Ishikawa (cell line): ENCODE results near the gene CABP4.

Experiments
- CEBPB ChIP-seq: IDR thresholded peaks from 2 replicates; pipeline ENCODE4 v1.6.1; 2012
- CREB1 ChIP-seq: IDR thresholded peaks from 2 replicates; pipeline ENCODE4 v1.6.1; 2012; ENCODE audit warnings: low read depth
- EP300 ChIP-seq: IDR thresholded peaks from 2 replicates; pipeline ENCODE4 v1.6.1; 2012; ENCODE audit warnings: borderline replicate concordance
- NFIC ChIP-seq: IDR thresholded peaks from 2 replicates; pipeline ENCODE4 v1.6.1; 2012
- RAD21 ChIP-seq: IDR thresholded peaks from 2 replicates; pipeline ENCODE4 v1.6.1; 2012; ENCODE audit warnings: low read depth
- TAF1 ChIP-seq: IDR thresholded peaks from 2 replicates; pipeline ENCODE4 v1.6.1; 2012; ENCODE audit warnings: low read depth, mild to moderate bottlenecking
- TCF12 ChIP-seq: IDR thresholded peaks from 2 replicates; pipeline ENCODE4 v1.6.1; 2012; ENCODE audit warnings: low read depth
- TEAD4 ChIP-seq: IDR thresholded peaks from 2 replicates; pipeline ENCODE4 v1.6.1; 2012
- YY1 ChIP-seq: IDR thresholded peaks from 2 replicates; pipeline ENCODE4 v1.6.1; 2012; ENCODE audit warnings: low read depth
- TF ChIP-seq, protein P1 (sequence below): IDR thresholded peaks from 2 replicates; pipeline ENCODE4 v1.6.1; 2012
- TF ChIP-seq, protein P2 (sequence below): IDR thresholded peaks from 2 replicates; pipeline ENCODE4 v1.6.1; 2012
- TF ChIP-seq, protein P3 (sequence below): IDR thresholded peaks from 2 replicates; pipeline ENCODE4 v1.6.1; 2012; ENCODE audit warnings: low read depth, mild to moderate bottlenecking

DNA sequence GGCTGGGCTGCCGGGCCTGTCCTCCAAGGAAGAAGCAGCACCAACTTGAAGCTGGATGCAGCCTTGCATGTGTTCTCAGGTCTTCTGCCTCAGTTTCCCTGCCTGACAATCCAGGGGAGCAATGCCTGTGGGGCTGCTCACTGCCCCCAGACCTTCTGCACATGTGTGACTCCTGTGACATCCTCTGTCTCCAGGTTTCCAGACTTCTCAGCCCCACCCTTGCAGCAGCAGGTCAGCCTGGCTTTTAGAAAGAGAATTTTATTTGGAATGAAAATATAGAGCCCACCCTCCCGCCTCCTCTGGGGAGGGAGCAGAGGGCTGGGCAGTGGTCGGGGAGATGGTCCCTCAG lies 17.4 kb upstream of the CABP4 start:
- no peak for TF ChIP-seq CREB1
- TF ChIP-seq, protein P1, sequence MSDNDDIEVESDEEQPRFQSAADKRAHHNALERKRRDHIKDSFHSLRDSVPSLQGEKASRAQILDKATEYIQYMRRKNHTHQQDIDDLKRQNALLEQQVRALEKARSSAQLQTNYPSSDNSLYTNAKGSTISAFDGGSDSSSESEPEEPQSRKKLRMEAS: no peak
- no peak for TF ChIP-seq EP300
- no peak for TF ChIP-seq RAD21
- TF ChIP-seq, protein P2, sequence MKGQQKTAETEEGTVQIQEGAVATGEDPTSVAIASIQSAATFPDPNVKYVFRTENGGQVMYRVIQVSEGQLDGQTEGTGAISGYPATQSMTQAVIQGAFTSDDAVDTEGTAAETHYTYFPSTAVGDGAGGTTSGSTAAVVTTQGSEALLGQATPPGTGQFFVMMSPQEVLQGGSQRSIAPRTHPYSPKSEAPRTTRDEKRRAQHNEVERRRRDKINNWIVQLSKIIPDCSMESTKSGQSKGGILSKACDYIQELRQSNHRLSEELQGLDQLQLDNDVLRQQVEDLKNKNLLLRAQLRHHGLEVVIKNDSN: no peak
- TF ChIP-seq TCF12: no peak
- TF ChIP-seq CEBPB: no peak
- TF ChIP-seq, protein P3, sequence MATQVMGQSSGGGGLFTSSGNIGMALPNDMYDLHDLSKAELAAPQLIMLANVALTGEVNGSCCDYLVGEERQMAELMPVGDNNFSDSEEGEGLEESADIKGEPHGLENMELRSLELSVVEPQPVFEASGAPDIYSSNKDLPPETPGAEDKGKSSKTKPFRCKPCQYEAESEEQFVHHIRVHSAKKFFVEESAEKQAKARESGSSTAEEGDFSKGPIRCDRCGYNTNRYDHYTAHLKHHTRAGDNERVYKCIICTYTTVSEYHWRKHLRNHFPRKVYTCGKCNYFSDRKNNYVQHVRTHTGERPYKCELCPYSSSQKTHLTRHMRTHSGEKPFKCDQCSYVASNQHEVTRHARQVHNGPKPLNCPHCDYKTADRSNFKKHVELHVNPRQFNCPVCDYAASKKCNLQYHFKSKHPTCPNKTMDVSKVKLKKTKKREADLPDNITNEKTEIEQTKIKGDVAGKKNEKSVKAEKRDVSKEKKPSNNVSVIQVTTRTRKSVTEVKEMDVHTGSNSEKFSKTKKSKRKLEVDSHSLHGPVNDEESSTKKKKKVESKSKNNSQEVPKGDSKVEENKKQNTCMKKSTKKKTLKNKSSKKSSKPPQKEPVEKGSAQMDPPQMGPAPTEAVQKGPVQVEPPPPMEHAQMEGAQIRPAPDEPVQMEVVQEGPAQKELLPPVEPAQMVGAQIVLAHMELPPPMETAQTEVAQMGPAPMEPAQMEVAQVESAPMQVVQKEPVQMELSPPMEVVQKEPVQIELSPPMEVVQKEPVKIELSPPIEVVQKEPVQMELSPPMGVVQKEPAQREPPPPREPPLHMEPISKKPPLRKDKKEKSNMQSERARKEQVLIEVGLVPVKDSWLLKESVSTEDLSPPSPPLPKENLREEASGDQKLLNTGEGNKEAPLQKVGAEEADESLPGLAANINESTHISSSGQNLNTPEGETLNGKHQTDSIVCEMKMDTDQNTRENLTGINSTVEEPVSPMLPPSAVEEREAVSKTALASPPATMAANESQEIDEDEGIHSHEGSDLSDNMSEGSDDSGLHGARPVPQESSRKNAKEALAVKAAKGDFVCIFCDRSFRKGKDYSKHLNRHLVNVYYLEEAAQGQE: no peak
- no peak for TF ChIP-seq YY1
- TF ChIP-seq NFIC: no peak
- TF ChIP-seq TEAD4: no peak
- TF ChIP-seq TAF1: no peak
